CD4-positive, alpha-beta T cell treated with Interleukin-2 at 100 ng/mL for 4 hours (primary cell): Measurements from ENCODE around the gene RAPGEFL1.
A peak's percentile ranks its signal among the peaks of the same experiment; 100 is the strongest.
"Not testable (repeated sequence)": the region's sequence is repeated elsewhere in the genome, so short reads cannot be mapped to it uniquely, and the experiment has no call there.

Experiments
- DNase-seq: peaks from one replicate; pipeline ENCODE4 v3.0.0-alpha.2; 2020; ENCODE audit warnings: low spot score

Gene RAPGEFL1, protein sequence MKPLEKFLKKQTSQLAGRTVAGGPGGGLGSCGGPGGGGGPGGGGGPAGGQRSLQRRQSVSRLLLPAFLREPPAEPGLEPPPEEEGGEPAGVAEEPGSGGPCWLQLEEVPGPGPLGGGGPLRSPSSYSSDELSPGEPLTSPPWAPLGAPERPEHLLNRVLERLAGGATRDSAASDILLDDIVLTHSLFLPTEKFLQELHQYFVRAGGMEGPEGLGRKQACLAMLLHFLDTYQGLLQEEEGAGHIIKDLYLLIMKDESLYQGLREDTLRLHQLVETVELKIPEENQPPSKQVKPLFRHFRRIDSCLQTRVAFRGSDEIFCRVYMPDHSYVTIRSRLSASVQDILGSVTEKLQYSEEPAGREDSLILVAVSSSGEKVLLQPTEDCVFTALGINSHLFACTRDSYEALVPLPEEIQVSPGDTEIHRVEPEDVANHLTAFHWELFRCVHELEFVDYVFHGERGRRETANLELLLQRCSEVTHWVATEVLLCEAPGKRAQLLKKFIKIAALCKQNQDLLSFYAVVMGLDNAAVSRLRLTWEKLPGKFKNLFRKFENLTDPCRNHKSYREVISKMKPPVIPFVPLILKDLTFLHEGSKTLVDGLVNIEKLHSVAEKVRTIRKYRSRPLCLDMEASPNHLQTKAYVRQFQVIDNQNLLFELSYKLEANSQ

DNA sequence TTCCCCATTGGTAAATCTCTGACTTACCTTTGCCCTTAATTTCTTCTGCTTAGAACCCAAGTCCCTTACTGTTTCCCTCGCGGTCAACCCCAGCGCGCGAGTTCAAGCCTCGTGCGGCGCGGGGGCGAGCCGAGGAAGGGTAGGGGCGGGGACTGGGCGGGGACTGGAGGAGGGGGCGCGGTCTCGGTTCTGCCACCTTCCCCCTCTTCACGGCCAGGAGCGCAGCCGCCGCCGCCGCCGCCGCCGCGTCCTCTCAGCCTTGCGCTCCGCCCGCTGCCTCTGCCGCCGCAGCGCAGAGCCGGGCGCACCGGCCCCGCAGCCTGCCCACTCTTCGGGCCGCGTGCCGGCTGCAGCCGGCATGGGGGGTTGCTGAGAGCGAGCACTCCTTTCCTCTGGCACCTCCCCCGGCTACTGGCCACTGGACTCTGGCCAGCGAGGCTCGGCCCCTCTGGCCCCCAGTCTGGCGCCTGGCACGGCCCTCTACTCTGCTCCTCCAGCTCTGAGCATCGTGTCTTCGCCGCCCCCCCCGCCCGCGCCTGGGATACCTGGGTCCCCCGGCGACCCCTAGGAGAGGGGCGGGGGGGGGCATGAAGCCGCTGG, at the start of gene RAPGEFL1:
Gene RAPGEFL1, plus strand, starts transcription at position 196 of the 600 bp plus-strand sequence. Its CDS starts 392 bp downstream, at position 588.
- peak; percentile 83 for DNase-seq

DNA sequence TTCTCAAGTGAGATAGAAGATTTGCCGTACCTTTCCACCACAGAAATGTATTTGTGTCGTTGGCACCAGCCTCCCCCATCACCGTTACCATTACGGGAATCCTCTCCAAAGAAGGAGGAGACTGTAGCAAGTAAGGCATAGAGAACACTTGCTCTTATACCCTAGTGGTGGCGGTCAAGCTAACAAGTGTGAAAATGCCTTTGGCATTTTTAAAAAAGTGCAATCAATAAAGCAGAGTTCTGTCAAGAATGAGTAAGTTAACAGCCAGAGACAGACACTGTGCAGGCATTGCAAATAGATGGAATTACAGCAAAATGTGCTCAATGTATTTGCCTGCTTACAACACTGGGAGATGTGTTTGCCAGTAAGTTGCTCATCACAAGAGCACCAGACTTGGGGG, 47.8 kb upstream of the RAPGEFL1 start:
- no peak for DNase-seq

DNA sequence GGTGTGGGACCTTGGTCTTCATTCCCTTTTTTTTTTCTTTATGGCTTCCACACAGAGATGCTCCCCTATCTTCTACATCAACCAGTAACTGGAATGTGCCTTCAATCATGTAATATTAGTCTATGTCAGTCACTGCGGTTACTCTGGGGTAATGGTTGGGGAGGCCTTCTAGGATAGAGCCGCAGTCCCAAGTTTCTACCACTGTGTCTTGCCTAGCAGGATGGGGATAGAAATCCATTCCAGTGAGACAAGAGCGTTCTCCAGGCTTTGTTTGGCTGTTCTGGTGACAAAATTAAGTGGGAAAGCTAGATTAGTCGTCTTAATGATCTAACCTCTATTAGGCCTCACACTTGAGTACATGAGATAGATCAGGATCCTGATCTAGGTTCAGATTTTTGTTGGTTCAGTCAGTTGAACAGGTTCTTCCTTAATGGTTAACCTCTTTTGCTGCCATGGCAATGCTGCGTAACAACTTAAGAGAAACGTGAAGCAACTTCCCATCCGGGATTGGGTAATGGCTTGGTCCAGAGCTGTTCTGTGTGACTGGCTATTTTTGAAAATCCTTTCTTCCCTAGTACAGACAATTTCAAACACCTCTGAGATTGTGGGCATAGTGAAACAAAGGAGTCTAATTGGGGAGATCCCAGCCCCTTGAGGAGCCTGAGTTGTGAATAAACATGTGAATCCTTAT, 46.8 kb upstream of the RAPGEFL1 start:
- no peak for DNase-seq

DNA sequence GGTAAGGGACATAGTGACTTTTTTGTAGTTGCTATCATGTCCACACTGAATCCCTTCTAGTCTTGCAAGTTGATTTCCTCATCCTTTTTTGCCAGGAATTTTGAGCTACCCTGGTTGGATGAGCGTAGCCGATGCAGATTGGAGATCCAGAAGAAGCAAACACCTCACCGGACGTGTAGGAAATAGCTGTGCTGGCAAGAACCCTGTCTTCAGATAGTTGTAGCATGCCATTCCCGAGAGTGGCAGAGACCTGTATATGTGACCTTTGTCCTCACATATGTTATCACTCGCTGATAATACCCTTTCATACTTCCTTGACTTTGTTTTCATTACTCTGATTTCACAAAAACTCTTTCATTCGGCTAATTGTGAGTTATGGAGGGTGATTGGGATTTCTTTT, 43.1 kb upstream of the RAPGEFL1 start:
- no peak for DNase-seq

DNA sequence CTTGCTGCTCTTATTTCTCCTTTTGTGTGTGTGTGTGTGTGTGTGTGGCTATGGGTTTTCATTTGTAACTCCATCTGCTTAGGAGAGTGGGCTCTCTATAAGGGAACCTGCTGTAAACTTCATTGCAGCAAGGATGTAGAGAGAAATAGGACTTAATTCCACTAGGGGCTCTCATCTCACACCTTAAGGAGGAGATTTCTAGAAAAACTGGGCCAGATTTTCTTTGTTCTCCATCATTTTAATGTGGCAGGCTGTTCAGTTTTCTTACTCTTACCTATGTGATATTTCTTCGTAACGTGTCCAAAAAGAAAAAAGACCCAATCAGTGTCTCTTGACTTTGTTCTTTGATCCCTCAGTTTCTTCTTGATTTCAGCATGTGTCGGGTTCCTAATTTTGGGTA, 41.5 kb upstream of the RAPGEFL1 start:
- DNase-seq, result no peak

DNA sequence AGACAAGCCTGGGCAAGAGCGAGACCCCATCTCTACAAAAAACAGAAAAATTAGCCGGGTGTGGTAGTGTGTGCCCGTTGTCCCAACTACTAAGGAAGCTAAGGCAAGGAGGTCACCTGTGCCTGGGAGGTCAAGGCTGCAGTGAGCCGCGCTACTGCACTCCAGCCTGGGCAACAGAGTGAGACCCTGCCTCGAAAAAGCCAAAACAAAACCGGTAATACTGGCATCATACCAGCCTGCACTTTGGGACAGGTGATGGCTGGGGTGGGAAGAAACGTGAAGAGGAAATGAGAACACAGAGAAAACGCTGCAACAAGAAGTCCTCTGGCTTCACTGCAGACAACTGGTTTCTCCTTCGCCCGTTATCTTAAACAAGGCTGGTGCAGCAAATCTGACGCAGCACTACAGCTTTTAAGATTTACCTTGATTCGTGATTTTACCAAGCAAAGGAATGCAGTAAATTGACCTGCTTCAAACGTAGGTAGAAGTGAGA, 37.7 kb upstream of the RAPGEFL1 start:
- no peak for DNase-seq

DNA sequence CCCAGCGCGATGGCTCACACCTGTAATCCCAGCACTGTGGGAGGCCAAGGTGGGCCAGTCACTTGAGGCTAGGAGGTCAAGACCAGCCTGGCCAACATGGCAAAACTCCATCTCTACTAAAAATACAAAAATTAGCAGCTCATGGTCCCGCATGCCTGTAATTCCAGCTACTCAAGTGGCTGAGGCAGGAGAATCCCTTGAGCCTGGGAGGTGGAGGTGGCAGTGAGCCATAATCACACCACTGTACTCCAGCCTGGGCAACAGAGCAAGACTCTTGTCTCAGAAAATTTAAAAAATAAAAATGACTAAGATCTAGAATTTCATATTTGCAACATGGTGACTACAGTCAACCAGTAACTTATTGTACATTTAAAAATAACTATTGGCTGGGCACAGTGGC, 34.1 kb upstream of the RAPGEFL1 start:
- DNase-seq, result not testable (repeated sequence)

DNA sequence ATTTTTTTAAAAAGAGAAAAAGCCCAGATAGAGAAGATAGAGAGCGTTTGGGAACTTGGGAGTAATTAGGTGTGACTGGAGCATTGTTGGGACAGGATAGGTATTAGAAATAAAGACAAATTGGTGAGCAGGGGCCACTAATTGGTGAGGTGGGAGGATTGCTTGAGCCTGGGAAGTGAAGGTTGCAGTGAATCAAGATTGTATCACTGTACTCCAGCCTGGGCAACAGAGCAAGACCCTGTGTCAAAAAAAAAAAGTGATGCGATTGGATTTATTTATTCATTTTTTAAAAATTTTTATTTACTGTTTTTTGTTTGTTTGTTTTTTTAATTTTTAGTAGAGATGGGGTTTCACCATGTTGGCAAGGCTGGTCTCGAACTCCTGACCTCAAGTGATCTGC, 31.8 kb upstream of the RAPGEFL1 start:
- DNase-seq, result no peak

DNA sequence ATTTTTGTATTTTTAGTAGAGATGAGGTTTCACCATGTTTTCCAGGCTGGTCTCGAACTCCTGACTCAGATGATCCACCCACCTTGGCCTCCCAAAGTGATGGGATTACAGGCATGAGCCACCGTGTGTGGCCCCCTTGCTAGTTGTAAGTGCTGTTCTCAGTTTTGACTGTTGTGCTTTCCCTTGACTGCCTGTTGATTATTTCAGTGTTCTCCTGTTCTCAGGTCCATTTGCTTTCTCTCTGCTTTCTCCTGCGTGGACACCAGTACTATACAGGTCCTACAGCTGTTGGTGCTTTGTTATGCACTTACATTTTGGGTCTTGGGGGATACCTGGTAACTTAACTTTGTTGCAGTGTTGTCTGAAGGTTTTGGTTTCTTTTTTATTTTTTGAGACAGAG, 28.7 kb upstream of the RAPGEFL1 start:
- no peak for DNase-seq

DNA sequence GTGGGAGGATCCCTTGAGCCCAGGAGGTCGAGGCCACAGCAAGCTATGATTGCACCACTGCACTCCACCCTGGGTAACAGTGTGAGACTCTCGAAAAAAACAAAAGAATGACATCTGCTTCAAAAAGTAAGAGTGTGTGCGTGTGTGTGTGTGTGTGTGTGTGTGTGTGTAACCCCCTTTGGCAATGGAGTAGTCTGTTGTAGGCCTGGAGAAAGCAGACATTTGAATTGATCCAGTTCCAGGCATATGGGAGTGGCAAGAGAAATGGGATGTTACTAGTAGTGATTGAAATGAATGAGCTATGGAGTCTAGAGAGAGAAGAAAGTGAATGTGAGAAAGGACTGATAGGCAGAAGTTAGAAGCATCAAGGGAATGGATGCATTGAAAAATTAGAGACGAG, 27.0 kb upstream of the RAPGEFL1 start:
- DNase-seq, result no peak

DNA sequence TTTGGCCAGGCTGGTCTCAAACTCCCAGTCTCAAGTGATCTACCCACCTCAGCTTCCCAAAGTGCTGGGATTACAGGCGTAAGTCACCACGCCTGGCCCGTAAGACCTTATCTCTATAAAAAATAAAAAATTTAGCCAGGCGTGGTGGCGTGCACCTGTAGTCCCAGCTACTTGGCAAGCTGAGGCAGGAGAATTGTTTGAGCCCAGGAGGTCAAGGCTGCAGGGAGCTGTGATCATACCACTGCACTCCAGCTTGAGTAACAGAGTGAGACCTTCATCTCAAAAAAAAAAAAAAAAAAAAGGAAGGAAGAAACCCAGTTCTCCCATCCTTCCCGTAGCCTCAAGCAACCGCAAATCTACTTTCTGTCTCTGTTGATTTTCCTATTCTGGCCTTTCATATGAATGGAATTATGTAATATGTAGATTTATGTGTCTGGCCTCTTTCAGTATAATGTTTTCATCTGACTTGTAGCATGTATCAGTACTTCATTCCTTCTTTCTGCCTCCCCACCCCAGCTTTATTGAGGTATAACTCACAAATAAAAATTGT, 25.8 kb upstream of the RAPGEFL1 start:
- DNase-seq, result no peak

DNA sequence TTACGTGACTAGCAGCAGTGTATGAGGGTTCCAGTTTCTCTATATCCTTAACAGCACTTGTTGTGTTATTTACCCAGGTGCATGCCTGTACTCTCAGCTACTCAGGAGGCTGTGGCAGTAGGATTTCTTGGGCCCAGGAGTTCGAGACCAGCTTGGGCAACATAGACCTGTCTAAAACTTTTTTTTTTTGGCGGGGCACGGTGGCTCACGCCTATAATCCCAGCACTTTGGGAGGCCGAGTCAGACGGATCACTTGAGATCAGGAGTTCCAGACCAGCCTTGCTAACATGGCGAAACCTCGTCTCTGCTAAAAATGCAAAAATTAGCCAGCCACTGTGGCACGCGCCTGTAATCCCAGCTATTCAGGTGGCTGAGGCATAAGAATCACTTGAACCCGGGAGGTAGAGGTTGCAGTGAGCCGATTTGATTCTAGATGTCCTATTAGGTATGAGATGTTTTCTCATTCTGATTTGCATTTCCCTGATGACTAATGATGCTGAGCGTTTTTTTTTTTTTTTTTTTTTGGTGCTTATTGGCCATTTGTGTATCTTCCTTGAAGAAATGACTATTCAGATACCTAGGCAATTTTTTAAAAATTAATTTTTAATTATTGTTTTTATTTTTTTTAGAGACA, 23.6 kb upstream of the RAPGEFL1 start:
- no peak for DNase-seq

DNA sequence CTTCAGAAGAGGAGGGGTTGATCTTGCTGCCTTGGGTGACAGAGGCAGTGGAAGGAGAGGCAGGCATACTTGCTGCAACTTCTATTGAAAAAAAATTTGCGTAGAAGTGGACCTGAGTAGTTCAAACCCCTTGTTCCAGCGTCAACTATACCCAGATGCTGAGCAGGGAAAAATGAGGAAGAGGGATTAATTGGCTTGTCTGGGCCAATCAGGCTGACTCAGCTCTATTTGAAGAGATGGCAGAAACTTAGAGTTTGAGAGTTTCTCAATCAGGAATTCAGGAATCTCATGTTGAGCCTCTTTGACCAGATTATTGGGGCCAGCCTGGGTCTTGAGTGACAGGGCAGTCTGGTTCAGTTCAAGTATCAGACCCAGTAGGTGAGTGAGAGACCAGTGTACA, 19.3 kb upstream of the RAPGEFL1 start:
- no peak for DNase-seq

DNA sequence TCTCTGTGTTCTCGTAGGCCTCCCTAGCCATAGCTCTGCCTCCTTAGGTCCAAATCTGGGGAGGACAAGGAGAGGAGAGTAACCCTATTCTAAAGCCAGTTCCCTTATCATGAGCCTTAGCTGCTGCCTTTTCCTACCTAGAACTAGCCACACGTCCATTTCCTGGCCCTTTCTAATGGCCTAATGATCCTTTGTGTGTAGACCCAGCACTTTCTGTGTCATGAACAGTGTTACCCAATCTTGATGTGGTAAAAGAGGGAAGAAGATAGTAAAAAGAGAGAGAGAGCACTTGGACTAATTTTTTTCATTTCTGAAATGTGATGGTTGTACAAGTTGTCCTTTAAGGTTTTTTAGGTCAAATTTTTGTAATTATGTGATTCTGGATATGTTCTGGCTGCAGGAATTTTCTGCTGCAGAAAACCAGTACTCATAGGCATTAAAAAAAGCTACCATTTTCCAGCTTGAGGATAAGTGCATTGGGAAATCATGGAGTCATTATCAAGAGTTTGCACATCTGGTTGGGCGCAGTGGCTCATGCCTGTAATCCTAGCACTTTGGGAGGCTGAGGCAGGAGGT, 18.7 kb upstream of the RAPGEFL1 start:
- DNase-seq, result no peak

DNA sequence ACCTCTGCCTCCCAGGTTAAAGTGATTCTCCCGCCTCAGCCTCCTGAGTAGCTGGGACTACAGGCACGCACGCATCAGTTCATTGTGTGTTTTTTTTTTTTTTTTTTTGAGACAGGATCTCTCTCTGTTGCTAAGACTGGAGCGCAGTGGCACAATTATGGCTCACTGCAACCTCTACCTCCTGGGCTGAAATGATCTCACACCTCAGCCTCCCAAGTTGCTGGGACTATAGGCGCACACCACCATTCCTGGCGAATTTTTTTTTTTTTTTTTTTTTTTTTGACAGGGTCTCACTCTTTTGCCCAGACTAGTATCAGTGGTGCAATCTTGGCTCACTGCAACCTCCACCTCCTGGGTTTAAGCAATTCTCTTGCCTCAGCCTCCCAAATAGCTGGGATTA, 17.8 kb upstream of the RAPGEFL1 start:
- DNase-seq, result no peak

DNA sequence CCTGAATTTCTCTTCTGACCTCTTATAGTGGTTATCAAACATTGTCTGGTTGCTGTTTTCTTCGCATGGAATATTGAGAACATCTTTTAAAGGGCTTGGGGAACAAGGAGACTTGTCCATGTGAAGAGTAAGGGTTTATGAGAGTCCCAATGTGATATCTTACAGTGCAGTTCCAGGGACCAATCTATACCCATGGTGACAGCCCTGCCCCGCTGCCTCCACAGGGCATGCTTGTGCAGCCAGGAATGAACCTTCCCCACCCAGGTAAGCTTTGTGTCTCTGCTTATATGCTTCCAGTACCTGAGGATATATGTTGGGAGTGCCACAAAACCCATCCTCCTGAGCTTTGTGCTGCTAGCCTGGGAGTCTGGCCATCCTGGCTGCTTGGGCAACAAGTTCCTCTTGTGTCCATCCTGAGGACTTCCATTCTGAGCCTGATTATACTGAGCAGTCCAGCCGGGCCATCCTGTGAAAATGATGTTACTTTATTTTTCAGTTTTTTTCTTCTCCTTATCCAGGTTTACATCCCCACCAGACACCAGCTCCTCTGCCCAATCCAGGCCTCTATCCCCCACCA, 9.5 kb upstream of the RAPGEFL1 start:
- DNase-seq, result no peak

DNA sequence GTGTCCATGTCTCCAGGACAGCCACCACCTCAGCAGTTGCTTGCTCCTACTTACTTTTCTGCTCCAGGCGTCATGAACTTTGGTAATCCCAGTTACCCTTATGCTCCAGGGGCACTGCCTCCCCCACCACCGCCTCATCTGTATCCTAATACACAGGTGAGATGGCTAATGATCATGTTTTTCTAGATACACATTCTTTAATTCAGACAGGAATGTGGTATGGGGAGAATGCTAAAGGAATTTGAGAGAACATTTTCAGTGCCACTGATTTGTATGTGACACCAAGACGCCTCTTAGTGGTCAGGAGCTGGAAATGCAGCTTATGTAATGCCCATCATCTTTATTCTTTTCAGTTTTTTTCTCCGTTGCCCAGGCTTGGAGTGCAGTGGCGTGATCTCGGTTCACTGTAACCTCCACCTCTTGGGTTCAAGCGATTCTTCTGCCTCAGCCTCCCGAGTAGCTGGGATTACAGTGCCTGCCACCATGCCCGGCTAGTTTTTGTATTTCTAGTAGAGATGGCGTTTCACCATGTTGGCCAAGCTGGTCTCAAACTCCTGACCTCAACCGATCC, 8.9 kb upstream of the RAPGEFL1 start:
- DNase-seq, result peak; percentile 66

DNA sequence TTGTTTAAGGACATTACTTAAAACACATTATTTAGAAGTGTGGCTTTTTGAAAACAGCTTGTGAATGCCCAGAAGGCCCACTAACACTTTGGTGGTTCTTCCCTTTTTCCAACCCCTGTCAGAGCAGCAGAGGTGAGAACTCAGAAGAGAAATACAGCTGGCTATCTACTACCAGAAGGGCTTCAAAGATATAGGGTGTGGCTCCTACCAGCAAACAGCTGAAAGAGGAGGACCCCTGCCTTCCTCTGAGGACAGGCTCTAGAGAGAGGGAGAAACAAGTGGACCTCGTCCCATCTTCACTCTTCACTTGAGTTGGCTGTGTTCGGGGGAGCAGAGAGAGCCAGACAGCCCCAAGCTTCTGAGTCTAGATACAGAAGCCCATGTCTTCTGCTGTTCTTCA, 6.9 kb upstream of the RAPGEFL1 start:
- no peak for DNase-seq

DNA sequence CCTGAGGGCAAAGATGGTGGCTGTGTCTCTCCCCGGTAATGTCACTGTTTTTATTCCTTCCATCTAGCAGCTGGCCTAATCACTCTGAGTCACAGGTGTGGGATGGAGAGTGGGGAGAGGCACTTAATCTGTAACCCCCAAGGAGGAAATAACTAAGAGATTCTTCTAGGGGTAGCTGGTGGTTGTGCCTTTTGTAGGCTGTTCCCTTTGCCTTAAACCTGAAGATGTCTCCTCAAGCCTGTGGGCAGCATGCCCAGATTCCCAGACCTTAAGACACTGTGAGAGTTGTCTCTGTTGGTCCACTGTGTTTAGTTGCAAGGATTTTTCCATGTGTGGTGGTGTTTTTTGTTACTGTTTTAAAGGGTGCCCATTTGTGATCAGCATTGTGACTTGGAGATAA, 5.5 kb upstream of the RAPGEFL1 start:
- no peak for DNase-seq

DNA sequence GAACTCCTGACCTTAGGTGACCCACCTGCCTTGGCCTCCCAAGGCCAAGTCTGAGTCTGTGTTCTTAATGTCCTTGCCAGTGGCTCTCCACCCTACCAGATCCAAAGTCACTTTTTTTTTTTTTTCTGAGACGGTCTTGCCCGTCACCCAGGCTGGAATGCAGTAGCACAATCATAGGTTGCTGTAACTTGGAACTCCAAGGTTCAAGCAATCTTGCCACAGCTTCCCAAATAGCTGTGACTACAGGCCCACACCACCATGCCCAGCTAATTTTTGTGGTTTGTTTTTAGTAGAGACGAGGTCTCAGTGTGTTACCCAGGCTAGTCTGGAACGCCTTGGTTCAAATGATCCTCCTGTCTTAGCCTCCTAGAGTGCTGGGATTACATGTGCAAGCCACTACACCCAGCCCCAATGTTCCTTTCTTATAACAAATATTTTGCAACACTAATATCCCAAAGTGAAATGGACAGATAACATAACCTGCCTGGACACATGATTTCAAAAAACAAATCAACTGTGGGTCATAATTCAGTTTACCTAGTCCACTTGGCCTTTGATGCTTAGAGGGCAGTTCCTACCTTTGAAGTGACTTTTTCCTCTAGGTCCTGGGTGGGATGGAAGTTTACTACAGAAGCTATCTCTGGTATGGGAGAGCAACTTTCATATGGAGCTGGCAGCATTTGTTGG, 4.0 kb upstream of the RAPGEFL1 start:
- no peak for DNase-seq
